IMR-90 (cell line): ENCODE measurements around the gene SDC3. TPM values are rescaled to one million over a fixed set of nuclear protein-coding genes. Genes with fewer than 3 reads are reported as not detected.

Experiments used
- ATAC-seq: fragments of 200-7000 bp; cut with Tn5 transposase; 2 replicates; pipeline ENCODE4 v1.9.1; 2020; ENCODE audit warnings: low read depth, mild to moderate bottlenecking, moderate library complexity
- BruUV-seq: library from RNA; stranded (reverse); fragments of 400-500 nt; replicated peaks from 2 replicates; lab custom pipeline; 2021; lab: Mats Ljungman, UMichigan
- CTCF ChIA-PET: fragments of 300-600 bp; formaldehyde crosslinking; extraction: SDS; loops from one replicate; lab custom pipeline; 2021; ENCODE audit warnings: antibody characterized with exemption; lab: Yijun Ruan, JAX
- POLR2A ChIA-PET: fragments of 300-600 bp; sonication (Branson Sonifier 250); formaldehyde crosslinking; loops from one replicate; lab custom pipeline; 2022; ENCODE audit warnings: antibody characterized with exemption; ENCODE audit not compliant: unreplicated experiment; lab: Charles Lee
- DNase-seq: peaks from one replicate; pipeline ENCODE4 v3.0.0; 2013
- H2AFZ ChIP-seq: replicated peaks from 2 replicates; pipeline ENCODE3; 2013; ENCODE audit warnings: low read length, mild to moderate bottlenecking; ENCODE audit not compliant: poor library complexity
- H2AK5ac ChIP-seq: 2 replicates; pipeline ENCODE4 v1.6.1; 2013; ENCODE audit warnings: low read depth, low read length, inconsistent platforms
- H2AK9ac ChIP-seq: replicated peaks from 2 replicates; pipeline ENCODE3; 2013; ENCODE audit warnings: mild to moderate bottlenecking, low read depth, low read length, moderate library complexity; ENCODE audit not compliant: poor library complexity
- H2BK120ac ChIP-seq: 2 replicates; pipeline ENCODE4 v1.6.1; 2013; ENCODE audit warnings: low read depth, low read length, inconsistent platforms
- H2BK15ac ChIP-seq: 3 replicates; pipeline ENCODE4 v1.6.1; 2013; ENCODE audit warnings: low read depth, low read length, inconsistent platforms
- H2BK20ac ChIP-seq: 2 replicates; pipeline ENCODE4 v1.6.1; 2013; ENCODE audit warnings: low read depth, mild to moderate bottlenecking, inconsistent platforms, low read length, moderate library complexity
- H2BK5ac ChIP-seq: 2 replicates; pipeline ENCODE4 v1.6.1; 2013; ENCODE audit warnings: mild to moderate bottlenecking, low read depth, low read length, inconsistent platforms; ENCODE audit not compliant: poor library complexity, severe bottlenecking
- H3K14ac ChIP-seq: replicated peaks from 2 replicates; pipeline ENCODE4 v1.6.1; 2013; ENCODE audit warnings: low read depth, low read length, inconsistent platforms
- H3K18ac ChIP-seq: 2 replicates; pipeline ENCODE4 v1.6.1; 2013; ENCODE audit warnings: low read depth, low read length, control low read depth
- H3K23ac ChIP-seq: 2 replicates; pipeline ENCODE4 v1.6.1; 2013; ENCODE audit warnings: low read depth, low read length, inconsistent platforms
- H3K27ac ChIP-seq: 2 replicates; pipeline ENCODE4 v1.5.1; 2013; ENCODE audit warnings: mild to moderate bottlenecking, control low read depth, low read length; ENCODE audit not compliant: insufficient read depth
- H3K27me3 ChIP-seq: 2 replicates; pipeline ENCODE4 v1.6.1; 2013; ENCODE audit warnings: low read length; ENCODE audit not compliant: control insufficient read depth, insufficient read depth
- H3K36me3 ChIP-seq: 2 replicates; pipeline ENCODE4 v1.6.1; 2013; ENCODE audit warnings: low read length, mixed read lengths; ENCODE audit not compliant: control insufficient read depth, insufficient read depth
- H3K4ac ChIP-seq: 2 replicates; pipeline ENCODE4 v1.6.1; 2013; ENCODE audit warnings: low read depth, low read length, inconsistent platforms
- H3K4me1 ChIP-seq: 2 replicates; pipeline ENCODE4 v1.6.1; 2013; ENCODE audit warnings: low read length, mixed read lengths; ENCODE audit not compliant: control insufficient read depth, insufficient read depth
- H3K4me2 ChIP-seq: 2 replicates; pipeline ENCODE4 v1.6.1; 2013; ENCODE audit warnings: low read depth, mild to moderate bottlenecking, control low read depth, low read length, moderate library complexity
- H3K4me3 ChIP-seq: 2 replicates; pipeline ENCODE4 v1.5.1; 2013; ENCODE audit warnings: low read depth, mild to moderate bottlenecking, control low read depth, low read length, moderate library complexity; ENCODE audit not compliant: insufficient read depth
- H3K56ac ChIP-seq: 2 replicates; pipeline ENCODE4 v1.6.1; 2013; ENCODE audit warnings: low read length, inconsistent platforms; ENCODE audit not compliant: insufficient read depth; ENCODE audit errors: extremely low read depth
- H3K79me1 ChIP-seq, 2 experiments: 2 replicates each; pipeline ENCODE4 v1.6.1; 2013; ENCODE audit warnings: low read length in 2 of 2, inconsistent platforms in 1 of 2, low read depth in 1 of 2
- H3K9ac ChIP-seq: 2 replicates; pipeline ENCODE4 v1.6.1; 2013; ENCODE audit warnings: low read depth, low read length, control low read depth
- H3K9me1 ChIP-seq: 2 replicates; pipeline ENCODE4 v1.6.1; 2013; ENCODE audit warnings: low read length, inconsistent platforms; ENCODE audit not compliant: insufficient read depth
- H3K9me3 ChIP-seq: 2 replicates; pipeline ENCODE4 v1.6.1; 2013; ENCODE audit warnings: low read length; ENCODE audit not compliant: control insufficient read depth, insufficient read depth
- H4K20me1 ChIP-seq: 2 replicates; pipeline ENCODE4 v1.6.1; 2013; ENCODE audit warnings: low read length, inconsistent platforms; ENCODE audit not compliant: insufficient read depth
- H4K5ac ChIP-seq: 2 replicates; pipeline ENCODE4 v1.6.1; 2013; ENCODE audit warnings: mild to moderate bottlenecking, low read depth, low read length, control low read depth
- H4K8ac ChIP-seq, 2 experiments: 2 replicates each; pipeline ENCODE4 v1.6.1; 2013; ENCODE audit warnings: low read depth in 2 of 2, low read length in 2 of 2, control low read depth in 1 of 2, inconsistent platforms in 1 of 2
- H4K91ac ChIP-seq: 2 replicates; pipeline ENCODE4 v1.6.1; 2013; ENCODE audit warnings: low read depth, low read length, inconsistent platforms; ENCODE audit not compliant: insufficient read depth
- BHLHE40 ChIP-seq: fragments of 150-350 bp; IDR thresholded peaks from 2 replicates; pipeline ENCODE4 v1.6.1; 2016; ENCODE audit warnings: mild to moderate bottlenecking, low read depth, low read length
- CEBPB ChIP-seq: IDR thresholded peaks from 2 replicates; pipeline ENCODE4 v1.6.1; 2012; ENCODE audit warnings: low read depth, low read length, improper control_type of control experiment
- CHD1 ChIP-seq: IDR thresholded peaks from 2 replicates; pipeline ENCODE4 v1.6.1; 2012; ENCODE audit warnings: low read depth, low read length, improper control_type of control experiment
- CTCF ChIP-seq: conservative IDR thresholded peaks from 2 replicates; pipeline ENCODE4 v1.5.1; 2012; ENCODE audit warnings: mild to moderate bottlenecking, low read depth, low read length, improper control_type of control experiment
- FOS ChIP-seq: fragments of 150-350 bp; IDR thresholded peaks from 2 replicates; pipeline ENCODE4 v1.6.1; 2016; ENCODE audit warnings: low read depth, low read length
- MAFK ChIP-seq: IDR thresholded peaks from 2 replicates; pipeline ENCODE4 v1.6.1; 2012; ENCODE audit warnings: low read depth, low read length, improper control_type of control experiment
- MAZ ChIP-seq: IDR thresholded peaks from 2 replicates; pipeline ENCODE4 v1.6.1; 2012; ENCODE audit warnings: low read depth, mild to moderate bottlenecking, low read length, improper control_type of control experiment, moderate library complexity, borderline replicate concordance
- NFE2L2 ChIP-seq: fragments of 150-350 bp; IDR thresholded peaks from 2 replicates; pipeline ENCODE4 v1.6.1; 2016; ENCODE audit warnings: low read depth, mild to moderate bottlenecking, low read length
- POLR2A ChIP-seq: IDR thresholded peaks from 2 replicates; pipeline ENCODE4 v1.6.1; 2012; ENCODE audit warnings: mild to moderate bottlenecking, low read depth, low read length
- RAD21 ChIP-seq: IDR thresholded peaks from 2 replicates; pipeline ENCODE4 v1.6.1; 2012; ENCODE audit warnings: low read length, improper control_type of control experiment
- RCOR1 ChIP-seq: IDR thresholded peaks from 2 replicates; pipeline ENCODE4 v1.6.1; 2012; ENCODE audit warnings: mild to moderate bottlenecking, low read length, improper control_type of control experiment; ENCODE audit not compliant: insufficient replicate concordance
- RFX5 ChIP-seq: IDR thresholded peaks from 2 replicates; pipeline ENCODE4 v1.8.0; 2012; ENCODE audit warnings: low read depth, mild to moderate bottlenecking, low read length, moderate library complexity
- SMC3 ChIP-seq: fragments of 150-350 bp; IDR thresholded peaks from 2 replicates; pipeline ENCODE4 v1.6.1; 2016; ENCODE audit warnings: low read depth, mild to moderate bottlenecking, antibody characterized with exemption, low read length, moderate library complexity
- USF2 ChIP-seq: fragments of 150-350 bp; IDR thresholded peaks from 2 replicates; pipeline ENCODE4 v1.6.1; 2017; ENCODE audit warnings: mild to moderate bottlenecking, antibody characterized with exemption, low read length, low read depth
- WGBS, 2 experiments: methylation state at CpG; one replicate each; pipeline versions ENCODE4 v1.1.5 to v1.1.7; 2013; ENCODE audit warnings: missing lambda C conversion rate in 2 of 2; ENCODE audit not compliant: insufficient read length in 1 of 2; ENCODE audit errors: extremely low coverage in 2 of 2; 5-methylcytosine and 5-hydroxymethylcytosine counted together
- dilution Hi-C: fragments of 300-500 bp; cut with HindIII; formaldehyde crosslinking; loops from one replicate; pipeline ENCODE4 v1.14.3; 2018; ENCODE audit warnings: low sequenced_read_pairs; ENCODE audit not compliant: unreplicated experiment
- in situ Hi-C: fragments of 300-500 bp; cut with MboI; formaldehyde crosslinking; loops from 3 replicates; pipeline ENCODE4 v1.14.3; 2019; ENCODE audit warnings: low sequenced_read_pairs, inconsistent platforms, mixed read lengths
- intact Hi-C: fragments of 100-400 bp; cut with micrococcal nuclease; formaldehyde crosslinking; loops from 2 replicates; pipeline ENCODE4 v1.10.0; 2022
- polyA plus RNA-seq, 3 experiments: library from polyadenylated mRNA; depleted of rRNA; stranded (reverse); fragments of >200 nt; gene quantifications; 2 replicates each; pipeline ENCODE4 v1.2.3, GENCODE V29; 2012; ENCODE audit warnings: low replicate concordance in 1 of 3
- total RNA-seq: library from RNA; depleted of rRNA; stranded (reverse); fragments of >200 nt; gene quantifications from 2 replicates; pipeline ENCODE4 v1.2.3, GENCODE V29; 2012

SDC3 gene
- total and polyA plus RNA-seq, 2 of the 4 experiments (the other 2 are of a cell fraction) = 13.1 to 71.5 TPM

- no peak overlapping the region for H3K4me3 ChIP-seq
- H3K27ac ChIP-seq = no peak overlapping the region
- no peak overlapping the region for H3K9ac ChIP-seq
- peaks cover 12% of the 10 kb centered on the region for H3K4me1 ChIP-seq
- no peak overlapping the region for H2BK5ac ChIP-seq
- no peak overlapping the region for H2BK15ac ChIP-seq
- no TSS peak for BruUV-seq
- TF ChIP-seq USF2 = no peak
- no peak for TF ChIP-seq MAFK
- TF ChIP-seq BHLHE40 = no peak
- TF ChIP-seq CEBPB = no peak
- no peak for TF ChIP-seq FOS
- no peak for TF ChIP-seq SMC3
- no peak for TF ChIP-seq RAD21
- no peak for TF ChIP-seq RFX5
- TF ChIP-seq POLR2A = no peak
- no peak for TF ChIP-seq MAZ
- TF ChIP-seq NFE2L2 = no peak
- TF ChIP-seq CTCF = no peak
- no peak for TF ChIP-seq RCOR1
- no peak for TF ChIP-seq CHD1
- no peak overlapping the region for H3K14ac ChIP-seq
- ATAC-seq (no peak), DNase-seq (no peak)
- H3K56ac ChIP-seq = no peak overlapping the region
- in situ Hi-C loops (no loop called here), dilution Hi-C loops (no loop called here), intact Hi-C loops (loop anchor here (5.0 kb wide), 1 partner anchor 33 kb away; no protein-coding TSS in a partner anchor)
- H3K4me2 ChIP-seq = no peak overlapping the region
- no CpG with 5 or more reads among the region's 4 CpGs for WGBS, 2 experiments
- no peak overlapping the region for H4K91ac ChIP-seq
- no peak overlapping the region for H4K8ac ChIP-seq
- H4K5ac ChIP-seq = no peak overlapping the region
- H2BK120ac ChIP-seq = no peak overlapping the region
- no peaks in the 10 kb centered on the region for H3K79me1 ChIP-seq
- no peak overlapping the region for H2AK9ac ChIP-seq
- ChIA-PET POLR2A (interaction anchor here (0.6 to 1.1 kb wide), 2 partner anchors 32 to 137 kb away, joined by 3 read pairs; no protein-coding TSS in a partner anchor), CTCF (interaction anchor here (2.0 kb wide), 1 partner anchor 54 kb away, joined by 5 read pairs; no protein-coding TSS in a partner anchor)
- H3K9me1 ChIP-seq = peaks cover 16% of the 10 kb centered on the region; the same call in 1 of the 2 replicates
- H3K27me3 ChIP-seq = no peaks in the 10 kb centered on the region
- peak overlapping the region; percentile 20; the same call in 1 of the 2 replicates for H3K23ac ChIP-seq
- no peak overlapping the region for H2AFZ ChIP-seq
- H3K36me3 ChIP-seq = no peaks in the 10 kb centered on the region
- no peak overlapping the region for H3K18ac ChIP-seq
- H3K9me3 ChIP-seq = no peaks in the 10 kb centered on the region
- H4K20me1 ChIP-seq = peaks cover 4% of the 10 kb centered on the region; the same call in 1 of the 2 replicates
- no peak overlapping the region for H2AK5ac ChIP-seq
- H3K4ac ChIP-seq = no peak overlapping the region
- H2BK20ac ChIP-seq = no peak overlapping the region
These were observed 52.8 kb downstream of the SDC3 start for GRCh38 chr1:30855686-30856259.
